Measurements from ENCODE around the gene FCN2.

Gene FCN2

DNA sequence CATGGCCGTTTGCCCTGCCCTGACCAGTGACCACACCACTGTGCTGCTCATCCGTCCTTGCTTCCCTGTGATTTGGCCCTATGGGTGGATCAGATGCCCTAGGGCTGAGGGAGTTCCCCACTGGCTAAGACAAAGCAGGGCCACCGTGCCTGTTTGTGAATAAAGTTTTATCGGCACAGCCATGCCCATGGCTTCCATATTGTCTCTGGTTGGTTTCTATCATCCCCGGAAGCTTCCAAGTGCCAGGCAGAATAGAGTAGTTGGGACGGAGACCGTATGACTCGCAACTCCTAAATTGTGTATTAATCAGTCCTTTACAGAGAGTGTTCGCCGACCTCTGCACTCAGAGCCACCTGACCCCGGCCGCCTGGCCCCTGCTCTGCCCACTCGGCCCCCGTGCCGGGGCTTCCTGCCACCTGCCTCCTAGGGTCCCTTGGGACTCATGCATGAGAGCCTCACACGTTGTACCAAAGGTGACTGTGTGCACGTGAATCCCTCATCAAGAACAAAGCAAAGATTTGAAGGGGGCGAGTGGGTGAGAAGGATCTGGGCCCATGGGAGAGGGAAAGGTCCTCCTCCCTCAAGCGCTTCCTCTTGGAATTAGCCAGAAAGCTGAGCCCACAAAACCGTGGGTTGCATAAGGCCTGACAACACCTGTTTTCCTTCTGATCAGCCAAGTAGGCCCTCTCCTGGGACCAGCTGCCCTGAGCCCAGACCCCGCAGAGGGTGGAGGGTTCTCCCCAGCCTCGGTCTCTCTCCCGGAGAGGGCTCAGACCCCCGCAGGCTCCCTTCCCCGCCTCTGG is 11.7 kb upstream of the FCN2 start:
- TF ChIP-seq GATA1 (IDR thresholded peaks at IDR 0.05; ENCODE audit: low read depth, low read length) (no peak), POLR2A (IDR thresholded peaks at IDR 0.05; ENCODE audit: low read length) (no peak)

DNA sequence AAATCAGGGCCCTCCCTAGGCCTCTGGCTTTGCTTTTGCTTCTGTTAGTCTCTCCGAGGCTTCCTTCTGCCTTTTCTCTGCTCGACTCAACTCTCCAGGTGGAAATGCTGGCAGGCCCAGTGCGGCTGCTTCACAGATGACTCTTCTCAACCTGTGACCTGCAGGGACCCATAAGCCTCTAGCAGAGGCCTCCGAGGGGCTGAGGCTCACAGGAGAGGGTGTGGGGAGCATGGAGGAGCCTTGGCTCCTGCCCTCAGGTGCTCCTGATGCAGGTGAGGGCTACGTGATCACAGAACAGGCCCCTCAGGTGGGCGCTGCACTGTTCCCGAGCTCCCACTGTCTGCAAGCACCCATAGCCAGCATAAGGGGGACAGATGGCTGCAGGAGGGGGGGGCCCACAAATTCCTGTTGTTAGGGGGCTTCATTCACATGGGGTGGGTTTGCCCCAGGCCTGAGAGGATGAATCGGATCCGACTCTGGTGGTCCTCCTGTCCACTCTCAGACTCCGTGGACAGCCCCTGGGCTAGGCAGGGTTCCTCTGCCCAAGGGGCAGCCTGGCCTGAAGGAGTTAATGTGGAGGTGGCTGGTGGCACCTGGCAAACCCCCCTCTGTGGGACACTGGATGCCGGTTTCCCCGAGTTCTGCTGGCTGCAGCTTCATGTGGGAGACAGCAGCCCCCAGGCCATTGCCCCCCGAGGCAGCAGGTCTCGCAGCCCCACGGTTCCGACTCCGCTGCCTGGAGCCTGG is 10.9 kb upstream of the FCN2 start:
- no peak for DNase-seq
- TF ChIP-seq GATA1 (IDR thresholded peaks at IDR 0.05; ENCODE audit: low read depth, low read length) (no peak), POLR2A (IDR thresholded peaks at IDR 0.05; ENCODE audit: low read length) (no peak)

More for the DNA sequence above, 11.7 kb upstream of the FCN2 start:
- DNase-seq: no peak

DNA sequence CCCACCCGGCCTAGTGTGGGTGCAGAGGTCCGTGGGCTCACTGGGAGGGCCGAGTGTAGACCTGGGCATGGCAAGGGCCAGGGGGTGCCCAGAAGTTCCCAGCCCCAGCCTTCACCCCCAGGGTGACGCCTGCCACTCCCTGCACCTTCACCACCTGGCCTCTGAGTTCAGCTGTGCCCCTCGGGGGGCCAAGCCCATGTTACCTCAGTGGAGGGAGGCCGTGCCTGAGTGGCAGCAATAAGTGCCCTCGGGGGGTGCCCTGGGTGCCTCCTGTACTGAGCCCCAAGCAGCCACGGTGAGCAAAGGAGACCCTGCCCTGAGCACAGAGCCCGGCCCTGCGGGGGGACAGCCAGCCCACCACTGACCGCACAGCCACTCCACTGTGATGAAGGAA is 10.3 kb upstream of the FCN2 start:
- no peak for DNase-seq
- TF ChIP-seq POLR2A (IDR thresholded peaks at IDR 0.05; ENCODE audit: low read length) (no peak), GATA1 (IDR thresholded peaks at IDR 0.05; ENCODE audit: low read depth, low read length) (no peak)

DNA sequence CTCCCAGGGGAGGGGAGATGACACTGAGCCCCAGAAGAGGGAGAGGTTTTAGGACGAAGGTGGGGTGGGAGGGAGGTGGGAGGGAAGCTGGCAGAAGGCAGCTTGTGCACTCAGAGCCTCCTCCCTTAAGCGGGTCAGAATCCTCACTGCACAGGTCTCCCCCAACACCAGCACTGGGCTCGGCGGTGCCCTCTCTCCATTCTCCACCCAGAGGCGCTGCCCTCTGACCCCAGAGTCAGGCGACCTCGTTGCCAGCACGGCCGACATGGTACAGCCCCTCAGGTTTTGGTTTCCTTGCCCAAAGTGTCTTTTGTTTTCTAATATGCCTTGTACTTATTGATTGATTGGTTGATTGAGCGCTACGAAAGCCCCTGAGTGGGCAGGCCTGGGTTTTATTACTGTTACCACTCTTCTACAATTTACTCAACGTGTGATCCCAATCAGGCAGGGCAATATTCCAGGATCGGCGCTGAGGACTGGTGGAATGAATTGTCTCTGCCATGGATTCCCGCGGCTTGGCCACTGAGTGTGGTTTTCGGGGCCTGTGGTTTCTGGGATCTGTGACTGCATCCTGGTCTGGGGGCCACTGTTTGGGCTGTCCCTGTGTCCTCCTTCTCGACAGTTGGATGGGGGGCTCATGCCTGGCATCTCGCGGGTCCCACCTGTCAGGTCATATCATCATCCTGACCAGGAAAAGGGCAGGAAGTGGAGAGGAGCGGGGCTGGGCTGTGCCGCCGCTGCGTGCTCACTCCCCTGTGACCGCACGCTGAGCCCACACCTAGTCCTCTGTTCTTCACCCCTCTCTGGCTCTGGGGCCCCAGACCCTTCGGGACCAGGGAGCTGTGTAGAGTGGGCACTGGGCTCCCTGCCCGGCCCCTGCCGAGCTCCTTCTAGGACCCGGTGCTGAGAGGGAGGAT is 9.6 kb upstream of the FCN2 start:
- no peak for DNase-seq
- TF ChIP-seq GATA1 (IDR thresholded peaks at IDR 0.05; ENCODE audit: low read depth, low read length) (no peak), POLR2A (IDR thresholded peaks at IDR 0.05; ENCODE audit: low read length) (no peak)

DNA sequence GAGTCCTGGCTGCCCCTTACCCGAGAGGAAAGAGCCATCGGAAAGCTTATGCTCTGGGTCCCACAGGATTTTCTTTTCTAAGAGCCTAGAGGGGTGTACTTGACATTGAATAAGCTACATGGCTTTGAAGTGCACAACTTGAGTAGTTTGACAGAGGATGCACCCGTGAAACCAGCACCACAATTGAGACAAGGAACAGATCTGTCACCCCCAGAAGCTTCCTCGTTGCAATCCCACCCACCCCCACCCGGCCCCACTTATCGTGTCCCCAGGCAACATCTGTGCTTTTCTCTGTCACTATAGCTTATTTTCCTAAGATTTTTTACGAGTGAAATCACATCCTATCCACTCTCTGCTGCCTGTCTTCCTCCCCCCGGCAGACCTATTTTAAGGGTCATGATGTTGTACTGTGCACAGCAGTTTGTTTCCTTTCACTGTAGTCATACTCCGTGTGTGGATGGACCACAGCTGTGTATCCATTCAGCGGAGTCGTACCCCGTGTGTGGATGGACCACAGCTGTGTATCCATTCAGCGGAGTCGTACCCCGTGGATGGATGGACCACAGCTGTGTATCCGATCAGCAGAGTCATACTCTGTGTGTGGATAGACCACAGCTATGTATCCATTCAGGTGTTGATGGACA is 8.8 kb upstream of the FCN2 start:
- no peak for TF ChIP-seq POLR2A (IDR thresholded peaks at IDR 0.05; ENCODE audit: low read length)
- no peak for TF ChIP-seq GATA1 (IDR thresholded peaks at IDR 0.05; ENCODE audit: low read depth, low read length)
- DNase-seq: no peak

DNA sequence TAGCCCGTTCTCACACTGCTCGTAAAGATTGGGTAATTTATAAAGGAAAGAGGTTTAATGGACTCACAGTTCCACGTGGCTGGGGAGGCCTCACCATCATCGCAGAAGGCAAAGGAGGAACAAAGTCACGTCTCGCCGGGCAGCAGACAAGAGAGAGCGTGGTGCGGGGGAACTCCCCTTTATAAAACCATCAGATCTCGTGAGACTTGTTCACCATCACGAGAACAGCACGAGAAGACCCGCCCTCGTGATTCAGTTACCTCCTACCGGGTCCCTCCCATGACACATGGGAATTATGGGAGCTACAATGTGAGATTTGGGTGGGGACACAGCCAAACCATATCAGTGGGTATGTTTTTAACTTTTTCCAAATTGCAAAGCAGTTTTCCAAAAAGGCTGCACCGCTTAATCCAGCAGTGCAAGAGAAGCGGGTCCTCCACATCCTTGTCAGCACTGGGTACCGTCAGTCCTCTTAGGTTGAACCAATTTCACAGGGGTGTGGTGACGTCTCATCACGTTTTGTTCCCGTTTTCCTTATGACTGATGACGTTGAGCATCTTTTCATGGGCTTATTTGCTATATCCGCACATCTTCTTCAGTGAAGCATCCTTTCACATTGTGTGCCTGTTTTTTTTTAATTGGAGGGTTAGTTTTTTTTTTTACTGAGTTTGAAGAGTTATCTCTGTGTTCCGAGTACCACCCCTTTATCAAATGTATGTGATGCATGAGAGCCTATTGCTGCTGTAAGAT is 8.0 kb upstream of the FCN2 start:
- TF ChIP-seq POLR2A (IDR thresholded peaks at IDR 0.05; ENCODE audit: low read length): no peak
- no peak for TF ChIP-seq GATA1 (IDR thresholded peaks at IDR 0.05; ENCODE audit: low read depth, low read length)

DNA sequence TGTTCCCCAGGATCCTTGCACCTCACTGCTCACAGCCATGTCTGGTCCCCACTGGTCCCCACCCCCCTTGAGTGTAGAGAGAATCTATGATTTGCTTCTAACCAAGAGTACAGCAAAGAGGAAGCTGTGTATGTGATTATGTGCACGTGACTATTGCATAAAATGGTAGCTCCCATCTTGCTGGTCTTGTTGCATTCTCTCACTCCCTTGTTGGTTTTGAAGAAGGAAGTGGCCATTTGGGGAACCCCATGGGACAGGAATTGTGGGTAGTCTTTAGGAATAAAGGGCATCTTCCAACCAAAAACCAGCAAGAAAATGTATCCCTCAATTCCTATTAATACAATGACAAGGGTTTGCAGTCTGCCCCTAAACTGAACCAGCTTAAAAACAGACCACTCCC is 5.2 kb upstream of the FCN2 start:
- DNase-seq: no peak
- TF ChIP-seq POLR2A (IDR thresholded peaks at IDR 0.05; ENCODE audit: low read length): no peak
- no peak for TF ChIP-seq GATA1 (IDR thresholded peaks at IDR 0.05; ENCODE audit: low read depth, low read length)

More for the DNA sequence above, 8.0 kb upstream of the FCN2 start:
- no peak for DNase-seq

DNA sequence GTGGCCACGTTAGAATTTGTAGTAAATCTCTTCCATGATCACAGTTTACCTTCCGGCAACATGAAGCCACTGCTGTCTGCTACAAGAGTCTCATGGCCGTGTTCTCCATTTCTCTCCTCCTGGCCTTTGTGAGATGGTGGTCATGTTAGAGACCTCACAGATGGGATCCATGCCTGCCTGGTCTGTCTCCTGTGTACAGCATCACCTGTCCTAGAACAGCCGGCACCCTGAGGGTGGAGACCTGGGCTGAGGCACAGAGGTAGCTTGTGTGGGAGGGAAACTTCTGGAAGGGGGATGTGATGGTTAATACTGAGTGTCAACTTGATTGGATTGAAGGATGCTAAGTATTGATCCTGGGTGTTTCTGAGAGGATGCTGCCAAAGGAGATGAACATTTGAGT is 3.1 kb upstream of the FCN2 start:
- DNase-seq: no peak
- TF ChIP-seq GATA1 (IDR thresholded peaks at IDR 0.05; ENCODE audit: low read depth, low read length) (no peak), POLR2A (IDR thresholded peaks at IDR 0.05; ENCODE audit: low read length) (no peak)

DNA sequence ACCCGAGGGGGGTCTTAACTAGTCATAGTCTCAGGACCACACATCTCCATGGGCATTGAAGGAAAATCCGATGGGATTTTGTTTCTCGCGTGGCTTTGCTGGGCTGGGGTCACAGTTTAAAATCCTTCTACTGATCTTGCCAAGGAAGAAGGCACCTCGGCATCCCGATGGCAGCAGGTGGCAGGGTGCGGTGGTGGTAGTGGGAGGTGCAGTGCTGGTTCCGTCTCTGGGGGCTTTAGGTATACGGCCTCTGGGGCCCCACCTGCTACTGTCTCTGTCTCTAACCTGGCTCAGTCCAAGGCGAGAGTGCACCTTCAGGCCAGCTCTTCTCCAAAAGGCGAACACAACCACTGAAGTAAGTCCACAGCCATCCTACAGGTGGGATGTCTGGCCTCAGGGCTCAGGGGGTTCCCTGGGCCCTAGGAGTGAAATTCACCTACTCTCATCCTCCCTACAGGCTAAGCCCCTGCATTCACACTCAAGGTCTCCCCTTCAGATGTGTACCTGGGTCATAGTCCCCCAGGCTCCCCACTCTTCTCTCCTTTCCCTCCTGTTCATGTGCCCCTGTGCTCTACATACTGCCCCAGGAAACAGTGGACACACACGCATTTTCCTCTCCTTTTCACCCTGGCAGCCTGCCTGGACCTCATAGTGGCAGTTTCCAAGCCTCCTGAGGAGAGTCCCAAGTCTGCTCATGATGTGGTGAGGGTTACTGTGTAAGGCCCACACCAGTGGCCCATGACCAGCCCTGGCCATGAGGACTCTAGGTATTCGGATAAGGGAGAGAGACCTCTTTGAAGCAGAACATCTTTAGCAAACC is 736 bp upstream of the FCN2 start:
- no peak for TF ChIP-seq POLR2A (IDR thresholded peaks at IDR 0.05; ENCODE audit: low read length)
- TF ChIP-seq GATA1 (IDR thresholded peaks at IDR 0.05; ENCODE audit: low read depth, low read length): no peak

DNA sequence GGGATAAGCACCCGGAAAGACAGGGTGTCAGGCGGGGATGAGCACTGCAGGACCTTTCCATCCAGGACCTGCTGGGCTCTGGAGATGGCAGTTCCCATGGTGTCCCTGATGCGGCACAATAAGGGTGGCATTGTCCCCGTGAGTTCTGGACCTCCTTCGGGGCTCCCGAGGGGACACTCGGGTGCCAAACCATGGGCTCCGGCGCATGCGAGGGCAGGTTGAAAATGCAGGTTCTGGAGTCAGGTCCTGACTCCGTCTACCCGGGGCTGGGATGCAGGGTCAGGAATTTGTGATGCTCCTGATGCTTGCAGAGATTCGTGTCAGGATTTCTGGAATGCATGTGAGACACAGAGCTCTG is 682 bp downstream of the FCN2 start:
- TF ChIP-seq POLR2A (IDR thresholded peaks at IDR 0.05; ENCODE audit: low read length) (no peak), GATA1 (IDR thresholded peaks at IDR 0.05; ENCODE audit: low read depth, low read length) (no peak)
- no peak for DNase-seq

More for the DNA sequence above, 736 bp upstream of the FCN2 start:
- no peak for DNase-seq

DNA sequence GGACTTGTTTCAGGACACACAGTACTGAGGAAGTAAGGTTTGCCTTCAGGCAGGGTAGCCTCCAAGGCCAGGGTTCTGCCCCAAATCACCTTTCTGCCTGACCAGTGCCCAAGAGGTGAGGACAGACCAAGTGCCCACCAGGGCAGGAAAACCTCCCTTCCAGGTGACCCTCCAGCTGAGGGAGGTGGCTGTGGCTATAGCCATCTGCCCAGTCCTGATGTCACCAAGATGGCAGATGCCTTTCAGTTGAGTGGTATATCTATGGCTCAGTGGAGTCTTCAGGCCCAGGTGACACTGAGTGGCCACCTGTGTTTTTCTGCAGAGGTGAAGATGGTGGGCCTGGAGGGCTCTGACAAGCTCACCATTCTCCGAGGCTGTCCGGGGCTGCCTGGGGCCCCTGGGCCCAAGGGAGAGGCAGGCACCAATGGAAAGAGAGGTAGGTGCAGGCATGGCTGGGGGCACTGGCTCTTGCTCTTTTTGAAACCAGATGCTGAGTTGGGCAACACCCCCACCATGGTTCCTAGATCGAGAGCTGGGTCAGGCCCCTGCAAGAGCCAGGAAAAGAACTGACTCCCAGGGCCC is 1.7 kb downstream of the FCN2 start:
- DNase-seq: no peak
- TF ChIP-seq POLR2A (IDR thresholded peaks at IDR 0.05; ENCODE audit: low read length) (no peak), GATA1 (IDR thresholded peaks at IDR 0.05; ENCODE audit: low read depth, low read length) (no peak)
